A673 (cell line): ENCODE results near the gene TDG.

Source experiments
- EZH2 ChIP-seq: fragments of 200-600 bp; sonication (generic); IDR thresholded peaks from 2 replicates; pipeline ENCODE4 v1.6.1; 2017; ENCODE audit warnings: borderline replicate concordance, low read depth, mild to moderate bottlenecking, mixed read lengths, antibody characterized with exemption, low read length; ENCODE audit not compliant: poor library complexity, severe bottlenecking
- TF ChIP-seq, protein P1 (sequence below): fragments of 300-800, 200-600 bp; sonication (generic); conservative IDR thresholded peaks from 2 replicates; pipeline ENCODE4 v1.5.1; 2017; ENCODE audit warnings: low read depth, mild to moderate bottlenecking, antibody characterized with exemption, low read length, moderate library complexity, mixed read lengths

GRCh38 chr12:103952497-103952896, 13.2 kb upstream of the TDG start:
- TF ChIP-seq, protein P1, sequence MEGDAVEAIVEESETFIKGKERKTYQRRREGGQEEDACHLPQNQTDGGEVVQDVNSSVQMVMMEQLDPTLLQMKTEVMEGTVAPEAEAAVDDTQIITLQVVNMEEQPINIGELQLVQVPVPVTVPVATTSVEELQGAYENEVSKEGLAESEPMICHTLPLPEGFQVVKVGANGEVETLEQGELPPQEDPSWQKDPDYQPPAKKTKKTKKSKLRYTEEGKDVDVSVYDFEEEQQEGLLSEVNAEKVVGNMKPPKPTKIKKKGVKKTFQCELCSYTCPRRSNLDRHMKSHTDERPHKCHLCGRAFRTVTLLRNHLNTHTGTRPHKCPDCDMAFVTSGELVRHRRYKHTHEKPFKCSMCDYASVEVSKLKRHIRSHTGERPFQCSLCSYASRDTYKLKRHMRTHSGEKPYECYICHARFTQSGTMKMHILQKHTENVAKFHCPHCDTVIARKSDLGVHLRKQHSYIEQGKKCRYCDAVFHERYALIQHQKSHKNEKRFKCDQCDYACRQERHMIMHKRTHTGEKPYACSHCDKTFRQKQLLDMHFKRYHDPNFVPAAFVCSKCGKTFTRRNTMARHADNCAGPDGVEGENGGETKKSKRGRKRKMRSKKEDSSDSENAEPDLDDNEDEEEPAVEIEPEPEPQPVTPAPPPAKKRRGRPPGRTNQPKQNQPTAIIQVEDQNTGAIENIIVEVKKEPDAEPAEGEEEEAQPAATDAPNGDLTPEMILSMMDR, result no peak
- no peak for TF ChIP-seq EZH2
